Activated CD4-positive, alpha-beta T cell treated with anti-CD3 and anti-CD28 coated beads for 48 hours (primary cell): ENCODE measurements around the gene C12orf50.
"Not testable (repeated sequence)": the region's sequence is repeated elsewhere in the genome, so short reads cannot be mapped to it uniquely, and the experiment has no call there.

Experiments used
- DNase-seq: peaks from one replicate; pipeline ENCODE4 v3.0.0-alpha.2; 2020

The C12orf50 gene

GRCh38 chr12:87985069-87985675, 44.0 kb downstream of the C12orf50 start:
- no peak for DNase-seq

GRCh38 chr12:87982208-87982607, 47.0 kb downstream of the C12orf50 start:
- DNase-seq: no peak

DNA sequence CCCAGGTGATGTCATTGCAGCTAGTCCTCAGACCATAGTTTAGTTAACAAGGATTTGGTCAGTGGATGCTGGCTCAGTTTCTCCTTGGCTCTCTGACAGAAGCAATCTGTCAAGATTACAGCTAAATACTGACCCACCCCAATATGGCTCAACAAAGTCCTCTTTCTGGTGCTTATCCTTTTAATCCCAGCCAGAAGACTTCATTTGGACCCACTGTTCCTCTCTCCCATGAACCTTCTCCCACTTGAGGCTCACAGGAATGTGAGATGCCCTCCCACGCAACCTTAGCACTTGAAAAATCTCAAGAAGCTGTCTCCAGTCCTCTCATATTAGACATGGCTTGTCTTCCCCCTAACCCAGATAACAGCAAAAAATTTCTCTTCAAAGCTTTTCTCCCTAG, 47.7 kb downstream of the C12orf50 start:
- DNase-seq: no peak

DNA sequence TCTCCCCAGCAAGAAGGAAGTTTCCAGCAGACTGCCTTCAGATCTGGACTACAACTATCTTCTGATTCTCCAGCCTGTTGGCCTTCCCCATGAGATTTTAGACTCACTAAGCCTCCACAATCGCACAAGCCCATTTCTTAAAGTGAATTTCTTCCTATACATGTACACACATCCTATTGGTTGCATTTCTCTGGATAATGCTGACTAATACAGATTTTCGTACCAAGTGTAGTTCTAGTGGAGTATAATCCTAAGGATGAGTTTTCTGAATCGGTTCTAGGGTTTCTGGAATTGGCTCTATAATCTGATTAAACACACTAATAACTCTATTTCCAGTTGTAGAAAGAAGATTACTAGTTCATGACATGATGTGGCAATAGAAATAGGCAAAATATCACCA, 53.3 kb downstream of the C12orf50 start:
- DNase-seq: no peak

DNA sequence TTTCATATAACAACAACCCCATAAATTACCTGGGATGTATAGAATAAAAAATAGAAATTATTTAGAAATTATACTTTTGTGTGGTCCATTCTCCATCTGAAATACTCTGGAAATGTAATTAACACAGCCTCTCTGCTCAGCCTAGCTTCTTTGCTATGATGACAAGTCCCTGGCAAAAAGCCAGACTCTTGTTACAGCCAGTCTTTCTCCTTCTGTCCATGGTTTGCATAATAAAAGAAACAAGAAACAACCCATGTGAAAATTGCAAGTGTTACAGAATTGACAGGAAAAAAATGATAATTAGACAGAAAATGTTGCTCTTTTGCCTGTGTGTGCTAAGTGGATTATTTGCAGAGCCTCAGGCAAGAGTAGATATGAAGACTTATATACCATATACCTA, 61.3 kb downstream of the C12orf50 start:
- no peak for DNase-seq

GRCh38 chr12:87960566-87960965, 68.6 kb downstream of the C12orf50 start:
- no peak for DNase-seq

- DNase-seq: not testable (repeated sequence)
Measured at GRCh38 chr12:87954028-87954427, 75.2 kb downstream of the C12orf50 start.

- no peak for DNase-seq
Measured at GRCh38 chr12:87953256-87953860, 75.8 kb downstream of the C12orf50 start.

GRCh38 chr12:87952850-87953249, 76.4 kb downstream of the C12orf50 start:
- no peak for DNase-seq

DNA sequence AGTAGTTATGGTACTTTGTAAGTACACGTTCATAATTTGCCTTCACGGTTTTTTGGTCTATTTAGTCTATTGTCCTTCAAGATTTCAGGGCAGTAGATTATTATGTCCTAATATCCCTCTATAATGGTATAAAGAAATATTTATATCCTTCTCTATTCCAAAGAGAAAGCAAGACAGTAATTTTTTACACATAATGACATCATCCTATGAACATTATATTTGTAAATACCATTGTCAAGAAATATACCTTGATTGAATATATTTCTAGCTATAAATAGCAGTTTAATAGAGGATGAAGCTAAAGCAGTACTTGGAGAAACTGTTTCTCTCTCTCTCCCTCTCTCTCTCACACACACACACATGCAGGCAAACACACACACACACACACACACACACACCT, 77.0 kb downstream of the C12orf50 start:
- DNase-seq: no peak

GRCh38 chr12:87943762-87944161, 85.4 kb downstream of the C12orf50 start:
- no peak for DNase-seq

- DNase-seq: no peak
Measured at GRCh38 chr12:87943023-87943422, 86.2 kb downstream of the C12orf50 start.

GRCh38 chr12:87939182-87939581, 90.0 kb downstream of the C12orf50 start:
- DNase-seq: no peak

DNA sequence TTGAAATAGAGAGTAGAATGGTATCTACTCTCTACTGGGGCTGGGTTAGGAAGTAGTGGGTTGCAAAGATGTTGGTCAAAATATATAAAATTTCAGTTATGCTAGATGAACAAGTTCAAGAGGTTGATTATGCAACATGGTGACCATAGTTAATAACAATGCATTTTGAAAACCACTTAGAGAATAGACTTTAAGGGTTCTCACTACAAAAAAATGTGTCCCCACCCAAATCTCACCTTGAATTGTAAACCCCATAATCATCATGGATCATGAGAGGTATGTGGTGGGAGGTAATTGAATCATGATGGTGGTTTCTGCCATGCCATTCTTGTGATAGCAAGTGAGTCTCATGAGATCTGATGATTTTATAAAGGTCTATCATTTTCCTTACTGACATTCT, 94.0 kb downstream of the C12orf50 start:
- no peak for DNase-seq

- no peak for DNase-seq
Measured at GRCh38 chr12:87933991-87934390, 95.2 kb downstream of the C12orf50 start.

- DNase-seq: no peak
Measured at GRCh38 chr12:87931812-87932211, 97.4 kb downstream of the C12orf50 start.

DNA sequence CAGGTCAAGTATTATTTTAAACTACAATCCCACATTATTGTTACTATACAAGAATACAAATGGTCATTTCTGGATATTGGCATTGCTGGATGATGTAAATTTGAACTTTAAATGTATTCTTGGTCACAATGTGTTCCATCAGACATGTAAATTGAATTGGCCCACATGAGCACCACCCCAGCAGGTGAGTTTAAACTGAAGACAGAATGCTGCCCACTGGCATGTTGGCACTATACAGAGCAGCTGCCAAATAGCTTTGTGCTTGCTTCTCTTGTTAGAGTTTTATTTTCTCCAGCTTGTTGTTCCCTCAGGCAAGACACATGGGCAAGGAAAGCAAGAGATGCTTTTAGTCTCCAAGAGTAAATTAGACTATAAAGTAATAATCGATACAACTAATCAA, 98.6 kb downstream of the C12orf50 start:
- DNase-seq: no peak
